A673 (cell line): ENCODE measurements around the gene CHMP2A. TPM values are rescaled to one million over a fixed set of nuclear protein-coding genes. Genes with fewer than 3 reads are reported as not detected.

ENCODE experiments used
- BruUV-seq: library from RNA; stranded (reverse); fragments of 400-500 nt; replicated peaks from 2 replicates; lab custom pipeline; 2021; lab: Mats Ljungman, UMichigan
- CTCF ChIA-PET: fragments of 300-600 bp; sonication (Branson Sonifier 250); formaldehyde crosslinking; loops from one replicate; lab custom pipeline; 2022; ENCODE audit warnings: antibody characterized with exemption; lab: Charles Lee
- POLR2A ChIA-PET: fragments of 300-600 bp; sonication (Branson Sonifier 250); formaldehyde crosslinking; loops from one replicate; lab custom pipeline; 2022; ENCODE audit warnings: antibody characterized with exemption; ENCODE audit not compliant: low non-redundant PET; lab: Charles Lee
- DNase-seq: peaks from one replicate; pipeline ENCODE4 v3.0.0-alpha.2; 2015; ENCODE audit warnings: low spot score
- H3K27ac ChIP-seq: fragments of 200-600 bp; sonication (generic); 2 replicates; pipeline ENCODE4 v1.5.1; 2016; ENCODE audit warnings: mixed run types, low read depth, mild to moderate bottlenecking, mixed read lengths, antibody characterized with exemption, low read length; ENCODE audit not compliant: poor library complexity, severe bottlenecking
- H3K27me3 ChIP-seq: fragments of 200-600 bp; sonication (generic); replicated peaks from 2 replicates; pipeline ENCODE4 v1.6.1; 2017; ENCODE audit warnings: mixed run types, low read depth, mild to moderate bottlenecking, mixed read lengths, antibody characterized with exemption, low read length; ENCODE audit not compliant: insufficient read depth, poor library complexity
- H3K36me3 ChIP-seq: fragments of 200-600 bp; sonication (generic); 2 replicates; pipeline ENCODE4 v1.6.1; 2016; ENCODE audit warnings: mixed run types, mild to moderate bottlenecking, mixed read lengths, antibody characterized with exemption, low read length; ENCODE audit not compliant: insufficient read depth, poor library complexity, severe bottlenecking
- H3K4me1 ChIP-seq: fragments of 200-600 bp; sonication (generic); 2 replicates; pipeline ENCODE4 v1.6.1; 2017; ENCODE audit warnings: mixed run types, mild to moderate bottlenecking, mixed read lengths, antibody characterized with exemption, low read length; ENCODE audit not compliant: insufficient read depth, poor library complexity, severe bottlenecking
- H3K4me3 ChIP-seq: fragments of 200-600 bp; sonication (generic); 2 replicates; pipeline ENCODE4 v1.5.1; 2016; ENCODE audit warnings: low read depth, mixed run types, mild to moderate bottlenecking, mixed read lengths, low read length; ENCODE audit not compliant: poor library complexity, severe bottlenecking
- H3K9me3 ChIP-seq: fragments of 200-600 bp; sonication (generic); 2 replicates; pipeline ENCODE4 v1.6.1; 2016; ENCODE audit warnings: mixed run types, low read depth, mild to moderate bottlenecking, mixed read lengths, antibody characterized with exemption, low read length; ENCODE audit not compliant: poor library complexity, severe bottlenecking
- EZH2 ChIP-seq: fragments of 200-600 bp; sonication (generic); IDR thresholded peaks from 2 replicates; pipeline ENCODE4 v1.6.1; 2017; ENCODE audit warnings: borderline replicate concordance, low read depth, mild to moderate bottlenecking, mixed read lengths, antibody characterized with exemption, low read length; ENCODE audit not compliant: poor library complexity, severe bottlenecking
- intact Hi-C: fragments of 100-400 bp; cut with micrococcal nuclease; formaldehyde crosslinking; loops from one replicate; pipeline ENCODE4 v1.10.0; 2022; ENCODE audit not compliant: unreplicated experiment
- total RNA-seq: library from RNA; stranded (reverse); gene quantifications from 2 replicates; pipeline ENCODE4 v1.2.3, GENCODE V29; 2021
- TF ChIP-seq, protein P1 (sequence below): fragments of 300-800, 200-600 bp; sonication (generic); conservative IDR thresholded peaks from 2 replicates; pipeline ENCODE4 v1.5.1; 2017; ENCODE audit warnings: low read depth, mild to moderate bottlenecking, antibody characterized with exemption, low read length, moderate library complexity, mixed read lengths

The CHMP2A gene
- total RNA-seq, 1 experiment from 2014 or later = 57.6 TPM

DNA sequence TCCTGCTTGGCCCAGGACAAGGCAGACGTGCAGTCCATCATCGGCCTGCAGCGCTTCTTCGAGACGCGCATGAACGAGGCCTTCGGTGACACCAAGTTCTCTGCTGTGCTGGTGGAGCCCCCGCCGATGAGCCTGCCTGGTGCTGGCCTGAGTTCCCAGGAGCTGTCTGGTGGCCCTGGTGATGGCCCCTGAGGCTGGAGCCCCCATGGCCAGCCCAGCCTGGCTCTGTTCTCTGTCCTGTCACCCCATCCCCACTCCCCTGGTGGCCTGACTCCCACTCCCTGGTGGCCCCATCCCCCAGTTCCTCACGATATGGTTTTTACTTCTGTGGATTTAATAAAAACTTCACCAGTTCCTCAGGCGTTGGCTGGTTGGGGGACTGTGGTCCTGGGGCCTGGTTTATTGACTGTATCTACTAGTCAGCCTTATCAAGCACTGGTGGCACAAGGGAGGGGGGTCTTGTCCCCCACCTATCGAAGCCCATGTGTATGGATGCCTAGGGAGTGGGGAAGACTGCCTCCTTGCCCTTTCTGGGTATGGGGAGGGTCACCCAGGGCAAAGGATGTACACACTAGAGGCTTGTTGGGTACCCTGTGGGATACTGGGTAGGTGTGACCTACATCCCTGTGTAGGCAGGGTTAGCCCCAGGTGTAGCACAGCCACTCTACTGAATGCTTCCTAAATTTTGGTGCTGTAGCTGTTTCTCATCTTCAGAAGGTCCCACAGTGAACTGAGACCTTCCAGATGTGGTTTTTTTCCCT is 4.4 kb downstream of the CHMP2A start:
- no peak for TF ChIP-seq EZH2
- TF ChIP-seq, protein P1, sequence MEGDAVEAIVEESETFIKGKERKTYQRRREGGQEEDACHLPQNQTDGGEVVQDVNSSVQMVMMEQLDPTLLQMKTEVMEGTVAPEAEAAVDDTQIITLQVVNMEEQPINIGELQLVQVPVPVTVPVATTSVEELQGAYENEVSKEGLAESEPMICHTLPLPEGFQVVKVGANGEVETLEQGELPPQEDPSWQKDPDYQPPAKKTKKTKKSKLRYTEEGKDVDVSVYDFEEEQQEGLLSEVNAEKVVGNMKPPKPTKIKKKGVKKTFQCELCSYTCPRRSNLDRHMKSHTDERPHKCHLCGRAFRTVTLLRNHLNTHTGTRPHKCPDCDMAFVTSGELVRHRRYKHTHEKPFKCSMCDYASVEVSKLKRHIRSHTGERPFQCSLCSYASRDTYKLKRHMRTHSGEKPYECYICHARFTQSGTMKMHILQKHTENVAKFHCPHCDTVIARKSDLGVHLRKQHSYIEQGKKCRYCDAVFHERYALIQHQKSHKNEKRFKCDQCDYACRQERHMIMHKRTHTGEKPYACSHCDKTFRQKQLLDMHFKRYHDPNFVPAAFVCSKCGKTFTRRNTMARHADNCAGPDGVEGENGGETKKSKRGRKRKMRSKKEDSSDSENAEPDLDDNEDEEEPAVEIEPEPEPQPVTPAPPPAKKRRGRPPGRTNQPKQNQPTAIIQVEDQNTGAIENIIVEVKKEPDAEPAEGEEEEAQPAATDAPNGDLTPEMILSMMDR = no peak
- peaks cover 71% of the 10 kb centered on the region for H3K36me3 ChIP-seq
- intact Hi-C loops = no loop called here
- H3K4me3 ChIP-seq = no peak overlapping the region
- BruUV-seq = no TSS peak
- H3K27me3 ChIP-seq = no peaks in the 10 kb centered on the region
- POLR2A ChIA-PET = no interaction called here
- H3K4me1 ChIP-seq = peaks cover 23% of the 10 kb centered on the region
- no peak for DNase-seq
- no peaks in the 10 kb centered on the region for H3K9me3 ChIP-seq
- CTCF ChIA-PET = no interaction called here
- H3K27ac ChIP-seq = no peak overlapping the region

- ChIA-PET CTCF (no interaction called here), POLR2A (no interaction called here)
- H3K27ac ChIP-seq = no peak overlapping the region
- no peaks in the 10 kb centered on the region for H3K9me3 ChIP-seq
- TF ChIP-seq, protein P1 = no peak
- TF ChIP-seq EZH2 = no peak
- no TSS peak for BruUV-seq
- DNase-seq = no peak
- peaks cover 19% of the 10 kb centered on the region for H3K4me1 ChIP-seq
- no peak overlapping the region for H3K4me3 ChIP-seq
- intact Hi-C loops = no loop called here
- no peaks in the 10 kb centered on the region for H3K27me3 ChIP-seq
- H3K36me3 ChIP-seq = peaks cover 76% of the 10 kb centered on the region
These were observed 5.1 kb downstream of the CHMP2A start for GRCh38 chr19:58549664-58550361.

- CTCF ChIA-PET = no interaction called here
- Histone ChIP-seq H3K4me3 (no peak overlapping the region), H3K4me1 (peaks cover 17% of the 10 kb centered on the region), H3K27ac (no peak overlapping the region), H3K9me3 (no peaks in the 10 kb centered on the region), H3K27me3 (no peaks in the 10 kb centered on the region), H3K36me3 (peaks cover 77% of the 10 kb centered on the region)
- TF ChIP-seq, protein P1 = no peak
- no peak for TF ChIP-seq EZH2
- DNase-seq = no peak
- intact Hi-C loops = no loop called here
- BruUV-seq = no TSS peak
- POLR2A ChIA-PET = no interaction called here
These were observed 5.8 kb downstream of the CHMP2A start for GRCh38 chr19:58548859-58549663.
